Vagina (tissue), 2 donors: ENCODE measurements around the gene ZNF606. TPM values are rescaled to one million over a fixed set of nuclear protein-coding genes. Genes with fewer than 3 reads are reported as not detected.

Experiments
- DNase-seq, 2 donors: peaks; one replicate each; pipeline ENCODE4 v3.0.0-alpha.2; 2017; ENCODE audit errors: extremely low spot score in 2 of 2
- H3K27ac ChIP-seq: fragments of 200-600 bp; sonication (generic); one replicate; pipeline ENCODE4 v1.5.1; 2019
- H3K27me3 ChIP-seq: fragments of 200-600 bp; sonication (generic); one replicate; pipeline ENCODE4 v1.5.1; 2019
- H3K36me3 ChIP-seq, 2 donors: fragments of 200-600 bp; sonication (generic); one replicate each; pipeline ENCODE4 v1.5.1; 2017 to 2019
- H3K4me1 ChIP-seq: fragments of 200-600 bp; sonication (generic); one replicate; pipeline ENCODE4 v1.5.1; 2019
- H3K4me3 ChIP-seq, 2 donors: fragments of 200-600 bp; sonication (generic); 1 replicate in 1 of 2; 2 replicates in 1 of 2; pipeline ENCODE4 v1.5.1; 2016 to 2019
- H3K9me3 ChIP-seq: fragments of 200-600 bp; sonication (generic); one replicate; pipeline ENCODE4 v1.5.1; 2019
- CTCF ChIP-seq, 3 experiments: fragments of 450-650 bp in 2 of 3; fragments of 200-600 bp in 1 of 3; sonication (generic) in 1 of 3; IDR thresholded peaks; one replicate each; pipeline ENCODE4 v1.5.1; 2017 to 2019; ENCODE audit warnings: antibody characterized with exemption in 3 of 3, mild to moderate bottlenecking in 2 of 3, moderate library complexity in 2 of 3
- POLR2A ChIP-seq, 2 donors: fragments of 450-650 bp; IDR thresholded peaks; one replicate each; pipeline ENCODE4 v1.6.1; 2017; ENCODE audit warnings: antibody characterized with exemption in 2 of 2, mild to moderate bottlenecking in 2 of 2, moderate library complexity in 2 of 2
- POLR2AphosphoS5 ChIP-seq, 2 donors: sonication (generic); formaldehyde crosslinking; IDR thresholded peaks; one replicate each; pipeline ENCODE4 v1.9.0; 2017; ENCODE audit warnings: antibody characterized with exemption in 2 of 2, mild to moderate bottlenecking in 2 of 2, low read depth in 1 of 2; ENCODE audit not compliant: insufficient read depth in 1 of 2
- intact Hi-C: fragments of 100-400 bp; cut with DNase I; formaldehyde crosslinking; loops from one replicate; pipeline ENCODE4 v1.15.1; 2023
- total RNA-seq: library from RNA; depleted of rRNA; stranded (reverse); fragments of >200 nt; gene quantifications from one replicate; pipeline ENCODE4 v1.2.3, GENCODE V29; 2016

ZNF606 gene
- total RNA-seq, 1 donor from 2014 or later, result 10.1 TPM

GRCh38 chr19:58044886-58045285 lies 42.3 kb upstream of the ZNF606 start:
- no peaks in the 10 kb centered on the region for H3K36me3 ChIP-seq
- no peak overlapping the region for H3K27ac ChIP-seq
- intact Hi-C loops, result no loop called here
- no peaks in the 10 kb centered on the region for H3K4me1 ChIP-seq
- TF ChIP-seq POLR2A (IDR thresholded peaks at IDR 0.05), result no peak
- no peak for TF ChIP-seq POLR2AphosphoS5 (IDR thresholded peaks at IDR 0.05; ENCODE audit: insufficient read depth in 1 of 2, low read depth in 1 of 2)
- TF ChIP-seq CTCF (IDR thresholded peaks at IDR 0.05), result no peak
- H3K4me3 ChIP-seq, result no peak overlapping the region
- H3K27me3 ChIP-seq, result no peaks in the 10 kb centered on the region
- H3K9me3 ChIP-seq, result peaks cover 17% of the 10 kb centered on the region
- DNase-seq, result no peak

GRCh38 chr19:58044391-58044790 lies 41.8 kb upstream of the ZNF606 start:
- peaks cover 12% of the 10 kb centered on the region for H3K9me3 ChIP-seq
- H3K36me3 ChIP-seq, result no peaks in the 10 kb centered on the region
- H3K4me3 ChIP-seq, result no peak overlapping the region
- no peaks in the 10 kb centered on the region for H3K27me3 ChIP-seq
- intact Hi-C loops, result no loop called here
- H3K27ac ChIP-seq, result no peak overlapping the region
- no peaks in the 10 kb centered on the region for H3K4me1 ChIP-seq
- TF ChIP-seq POLR2A (IDR thresholded peaks at IDR 0.05) (no peak), CTCF (IDR thresholded peaks at IDR 0.05) (no peak), POLR2AphosphoS5 (IDR thresholded peaks at IDR 0.05; ENCODE audit: insufficient read depth in 1 of 2, low read depth in 1 of 2) (no peak)
- DNase-seq, result no peak

GRCh38 chr19:58042495-58043340 lies 40.1 kb upstream of the ZNF606 start:
- Histone ChIP-seq H3K9me3 (peaks cover 6% of the 10 kb centered on the region), H3K27me3 (no peaks in the 10 kb centered on the region), H3K27ac (no peak overlapping the region), H3K4me1 (no peaks in the 10 kb centered on the region), H3K4me3 (no peak overlapping the region), H3K36me3 (no peaks in the 10 kb centered on the region)
- no peak for DNase-seq
- TF ChIP-seq POLR2AphosphoS5 (IDR thresholded peaks at IDR 0.05; ENCODE audit: insufficient read depth in 1 of 2, low read depth in 1 of 2) (no peak), POLR2A (IDR thresholded peaks at IDR 0.05) (no peak), CTCF (IDR thresholded peaks at IDR 0.05) (no peak)
- intact Hi-C loops, result no loop called here

- no peak overlapping the region for H3K27ac ChIP-seq
- no peaks in the 10 kb centered on the region for H3K4me1 ChIP-seq
- H3K9me3 ChIP-seq, result peaks cover 6% of the 10 kb centered on the region
- no peak overlapping the region for H3K4me3 ChIP-seq
- no peaks in the 10 kb centered on the region for H3K27me3 ChIP-seq
- DNase-seq, result no peak
- intact Hi-C loops, result no loop called here
- no peaks in the 10 kb centered on the region for H3K36me3 ChIP-seq
- TF ChIP-seq POLR2A (IDR thresholded peaks at IDR 0.05) (no peak), CTCF (IDR thresholded peaks at IDR 0.05) (no peak), POLR2AphosphoS5 (IDR thresholded peaks at IDR 0.05; ENCODE audit: insufficient read depth in 1 of 2, low read depth in 1 of 2) (no peak)
Observed at GRCh38 chr19:58040751-58041525, 38.3 kb upstream of the ZNF606 start.
